Neuron (in vitro differentiated cells): Measurements from ENCODE around the gene CAPNS2.
"Not testable (repeated sequence)": the region's sequence is repeated elsewhere in the genome, so short reads cannot be mapped to it uniquely, and the experiment has no call there.

Experiments used
- H2AFZ ChIP-seq: one replicate; pipeline ENCODE4 v1.6.1; 2013; ENCODE audit warnings: low read depth, mild to moderate bottlenecking, inconsistent platforms, low read length, moderate library complexity
- H3K27me3 ChIP-seq: one replicate; pipeline ENCODE4 v1.6.1; 2013; ENCODE audit warnings: low read length; ENCODE audit not compliant: insufficient read depth
- H3K36me3 ChIP-seq: one replicate; pipeline ENCODE4 v1.6.1; 2013; ENCODE audit warnings: low read length; ENCODE audit not compliant: insufficient read depth
- H3K4me1 ChIP-seq: one replicate; pipeline ENCODE4 v1.6.1; 2013; ENCODE audit warnings: low read length; ENCODE audit not compliant: insufficient read depth
- H3K4me3 ChIP-seq: 2 replicates; pipeline ENCODE4 v1.5.1; 2013; ENCODE audit warnings: mild to moderate bottlenecking, low read length, moderate library complexity
- H3K9me3 ChIP-seq: one replicate; pipeline ENCODE4 v1.6.1; 2013; ENCODE audit warnings: low read length

Gene CAPNS2

DNA sequence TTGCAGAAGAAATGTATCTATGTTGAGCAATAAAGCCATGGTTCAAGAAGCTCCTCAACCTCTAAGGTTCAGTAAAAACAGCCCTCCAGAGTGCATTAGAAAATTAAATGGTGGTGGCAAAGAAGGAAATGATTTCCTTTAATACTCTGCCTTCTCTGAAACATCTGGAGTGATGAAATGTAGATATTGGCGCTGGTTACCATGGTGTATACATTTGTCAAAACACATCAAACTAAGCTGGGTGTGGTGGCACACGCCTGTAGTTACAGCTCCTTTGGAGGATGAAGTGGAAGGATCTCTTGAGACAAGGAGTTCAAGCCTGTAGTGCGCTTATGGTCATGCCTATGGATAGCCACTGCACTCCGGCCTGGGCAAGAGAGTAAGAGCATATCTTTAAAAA lies 6.0 kb downstream of the CAPNS2 start:
- H3K27me3 ChIP-seq: no peaks in the 10 kb centered on the region
- peaks cover 1% of the 10 kb centered on the region for H3K4me1 ChIP-seq
- H3K9me3 ChIP-seq: no peaks in the 10 kb centered on the region

DNA sequence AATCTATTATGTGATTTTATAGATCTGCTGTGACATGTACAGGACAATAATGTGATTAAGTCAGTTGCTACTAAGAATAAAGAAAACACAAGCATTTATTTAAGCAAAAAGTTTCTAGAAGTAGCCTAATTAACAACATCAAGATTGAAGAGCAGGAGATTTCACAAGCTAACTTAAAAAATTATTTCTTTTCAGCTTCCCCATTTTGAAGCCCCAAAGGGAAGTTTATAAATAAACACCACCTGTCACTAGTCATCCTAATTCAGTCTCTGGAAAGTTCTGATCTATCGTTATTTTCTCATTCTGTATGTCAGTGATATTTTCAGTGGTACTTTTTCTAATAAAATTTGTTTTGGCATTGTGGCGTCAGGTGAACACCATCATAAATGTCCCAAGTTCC lies 8.3 kb downstream of the CAPNS2 start:
- Histone ChIP-seq H3K36me3 (no peaks in the 10 kb centered on the region), H3K4me3 (no peak overlapping the region), H3K27me3 (no peaks in the 10 kb centered on the region), H3K9me3 (no peaks in the 10 kb centered on the region), H2AFZ (no peak overlapping the region), H3K4me1 (no peaks in the 10 kb centered on the region)

More for the DNA sequence above, 6.0 kb downstream of the CAPNS2 start:
- H3K36me3 ChIP-seq: no peaks in the 10 kb centered on the region
- H3K4me3 ChIP-seq: no peak overlapping the region
- H2AFZ ChIP-seq: no peak overlapping the region

DNA sequence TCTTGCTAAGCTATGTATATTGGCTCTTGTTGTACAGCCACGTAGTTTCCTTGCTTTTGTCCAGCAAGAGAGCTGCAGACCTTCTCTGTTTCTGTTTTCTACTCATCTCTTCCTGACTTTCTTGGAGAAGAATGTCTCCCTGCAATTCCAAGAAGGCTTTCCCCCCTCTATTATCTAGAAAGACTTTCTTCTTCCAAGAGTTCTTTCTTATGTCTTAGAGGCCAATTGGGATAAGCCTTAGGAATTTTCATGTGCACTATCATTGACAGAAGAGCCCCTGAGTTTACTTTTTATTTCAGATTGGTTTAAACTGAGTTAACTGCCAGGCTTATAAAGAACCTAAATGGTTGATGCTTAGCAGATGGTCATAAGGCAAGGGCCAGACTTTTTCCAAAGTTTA lies 9.0 kb downstream of the CAPNS2 start:
- no peak overlapping the region for H3K4me3 ChIP-seq
- H3K27me3 ChIP-seq: no peaks in the 10 kb centered on the region
- no peak overlapping the region for H2AFZ ChIP-seq
- no peaks in the 10 kb centered on the region for H3K9me3 ChIP-seq
- no peaks in the 10 kb centered on the region for H3K4me1 ChIP-seq
- no peaks in the 10 kb centered on the region for H3K36me3 ChIP-seq

DNA sequence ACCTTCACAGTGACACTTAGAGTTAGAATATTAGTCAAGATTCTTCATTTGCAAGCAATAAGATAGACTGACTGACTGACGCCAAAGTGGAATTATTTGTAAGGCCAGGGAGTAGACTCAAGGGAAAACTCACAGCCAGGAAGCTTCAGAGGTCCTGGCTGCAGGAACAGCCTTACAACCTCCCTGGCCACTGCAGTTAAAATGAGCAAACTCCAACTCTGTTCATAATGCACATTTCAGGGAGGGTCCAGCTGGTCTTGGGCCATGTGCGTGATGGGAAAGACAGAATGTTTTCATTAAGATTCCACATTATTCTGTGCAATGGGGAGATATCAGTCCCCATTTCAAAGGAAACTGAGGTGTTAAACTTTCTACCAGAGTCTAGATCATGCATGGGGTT lies 9.9 kb downstream of the CAPNS2 start:
- Histone ChIP-seq H2AFZ (no peak overlapping the region), H3K36me3 (no peaks in the 10 kb centered on the region), H3K27me3 (no peaks in the 10 kb centered on the region), H3K4me1 (no peaks in the 10 kb centered on the region), H3K4me3 (no peak overlapping the region), H3K9me3 (no peaks in the 10 kb centered on the region)

DNA sequence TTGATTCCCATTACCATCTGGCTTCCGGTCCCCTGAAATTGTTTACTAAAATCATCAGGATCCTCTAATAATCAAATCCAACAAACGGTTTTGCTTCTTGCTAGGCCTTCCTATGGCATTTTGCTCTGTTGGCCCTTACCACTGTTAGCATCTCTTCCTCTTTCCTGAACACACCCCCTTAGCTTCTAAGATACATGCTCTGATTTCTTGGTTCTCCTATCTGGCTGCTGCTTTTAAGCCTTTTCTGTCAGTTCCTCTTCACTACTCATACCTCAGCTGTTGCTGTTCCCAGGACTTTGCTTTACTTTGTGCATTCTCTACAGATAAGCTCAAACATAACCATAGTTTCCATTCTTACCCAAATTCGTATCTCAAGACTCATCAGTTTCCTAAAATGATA lies 11.4 kb downstream of the CAPNS2 start:
- no peaks in the 10 kb centered on the region for H3K4me1 ChIP-seq
- no peaks in the 10 kb centered on the region for H3K27me3 ChIP-seq
- H3K36me3 ChIP-seq: no peaks in the 10 kb centered on the region
- no peak overlapping the region for H3K4me3 ChIP-seq
- H2AFZ ChIP-seq: no peak overlapping the region
- no peaks in the 10 kb centered on the region for H3K9me3 ChIP-seq

DNA sequence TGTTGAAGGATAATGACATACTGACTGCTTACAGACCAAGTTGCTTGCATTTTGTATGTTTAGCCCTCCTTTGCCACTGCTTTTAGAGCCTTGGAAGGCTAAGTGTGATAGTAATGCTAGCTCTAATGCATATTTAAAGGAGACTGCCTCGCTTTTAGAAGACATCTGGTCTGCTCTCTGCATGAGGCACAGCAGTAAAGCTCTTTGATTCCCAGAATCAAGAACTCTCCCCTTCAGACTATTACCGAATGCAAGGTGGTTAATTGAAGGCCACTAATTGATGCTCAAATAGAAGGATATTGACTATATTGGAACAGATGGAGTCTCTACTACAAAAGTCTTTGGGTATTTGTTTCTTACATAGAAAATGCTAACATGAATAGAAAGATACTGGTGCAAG lies 19.1 kb downstream of the CAPNS2 start:
- H3K4me1 ChIP-seq: no peaks in the 10 kb centered on the region
- H3K4me3 ChIP-seq: no peak overlapping the region
- no peaks in the 10 kb centered on the region for H3K36me3 ChIP-seq
- H3K27me3 ChIP-seq: no peaks in the 10 kb centered on the region
- no peak overlapping the region for H2AFZ ChIP-seq
- H3K9me3 ChIP-seq: no peaks in the 10 kb centered on the region

DNA sequence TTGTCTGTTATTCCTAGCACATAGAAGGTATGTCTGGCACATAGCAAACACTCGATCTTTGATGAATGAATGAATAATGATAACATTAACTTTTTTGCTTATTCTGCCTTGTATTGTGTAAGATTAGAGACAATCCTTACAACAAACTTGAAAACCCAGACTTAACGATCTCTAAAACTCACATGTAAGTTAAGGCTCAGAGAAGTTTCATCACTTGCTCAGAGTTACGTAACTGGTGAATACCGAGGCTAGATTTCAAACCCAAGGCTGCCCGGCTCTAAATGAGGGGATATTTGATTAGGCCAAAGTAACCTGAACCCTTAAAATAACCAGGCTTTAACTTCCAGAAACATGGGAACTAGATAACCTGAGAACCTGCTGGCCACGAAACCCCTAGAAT lies 22.3 kb downstream of the CAPNS2 start:
- no peaks in the 10 kb centered on the region for H3K9me3 ChIP-seq
- no peak overlapping the region for H2AFZ ChIP-seq
- H3K36me3 ChIP-seq: no peaks in the 10 kb centered on the region
- H3K4me3 ChIP-seq: no peak overlapping the region
- no peaks in the 10 kb centered on the region for H3K4me1 ChIP-seq
- H3K27me3 ChIP-seq: no peaks in the 10 kb centered on the region

DNA sequence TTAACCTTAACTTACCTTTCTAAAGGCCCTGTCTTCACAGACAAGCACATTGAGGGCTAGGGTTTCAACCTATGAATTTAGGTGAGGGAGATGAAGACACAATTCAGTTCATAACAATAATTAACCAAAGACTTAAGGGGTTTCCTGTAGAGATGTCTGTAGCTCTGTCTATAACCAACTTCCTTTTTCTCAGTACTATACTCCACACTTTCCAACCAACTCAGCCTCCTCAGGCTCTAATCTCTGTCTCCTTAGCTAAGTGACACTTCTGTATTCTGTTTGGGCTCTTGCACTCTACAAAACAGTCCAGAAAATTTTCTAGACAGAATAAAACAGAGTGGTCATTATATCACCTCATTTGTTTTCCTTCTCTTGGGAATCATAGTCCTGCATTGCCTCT lies 25.8 kb downstream of the CAPNS2 start:
- Histone ChIP-seq H3K9me3 (no peaks in the 10 kb centered on the region), H3K36me3 (no peaks in the 10 kb centered on the region), H3K4me3 (no peak overlapping the region), H2AFZ (no peak overlapping the region), H3K27me3 (no peaks in the 10 kb centered on the region), H3K4me1 (no peaks in the 10 kb centered on the region)

DNA sequence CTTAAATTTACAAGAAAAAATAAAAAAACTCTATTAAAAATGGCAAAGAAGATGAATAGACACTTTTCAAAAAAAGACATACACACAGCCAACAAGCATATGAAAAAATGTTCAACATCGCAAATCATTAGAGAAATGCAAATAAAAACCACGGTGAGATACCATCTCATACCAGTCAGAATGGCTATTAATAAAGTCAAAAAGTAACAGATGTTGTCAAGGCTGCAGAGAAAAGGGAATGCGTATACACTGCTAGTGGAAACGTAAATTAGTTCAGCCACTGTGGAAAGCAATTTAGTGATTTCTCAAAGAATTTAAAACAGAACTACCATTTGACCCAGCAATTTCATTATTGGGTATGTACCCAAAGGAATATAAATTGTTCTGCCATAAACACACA lies 31.4 kb downstream of the CAPNS2 start:
- Histone ChIP-seq H3K4me1 (no peaks in the 10 kb centered on the region), H3K4me3 (no peak overlapping the region), H3K9me3 (no peaks in the 10 kb centered on the region), H2AFZ (no peak overlapping the region), H3K27me3 (no peaks in the 10 kb centered on the region), H3K36me3 (no peaks in the 10 kb centered on the region)

DNA sequence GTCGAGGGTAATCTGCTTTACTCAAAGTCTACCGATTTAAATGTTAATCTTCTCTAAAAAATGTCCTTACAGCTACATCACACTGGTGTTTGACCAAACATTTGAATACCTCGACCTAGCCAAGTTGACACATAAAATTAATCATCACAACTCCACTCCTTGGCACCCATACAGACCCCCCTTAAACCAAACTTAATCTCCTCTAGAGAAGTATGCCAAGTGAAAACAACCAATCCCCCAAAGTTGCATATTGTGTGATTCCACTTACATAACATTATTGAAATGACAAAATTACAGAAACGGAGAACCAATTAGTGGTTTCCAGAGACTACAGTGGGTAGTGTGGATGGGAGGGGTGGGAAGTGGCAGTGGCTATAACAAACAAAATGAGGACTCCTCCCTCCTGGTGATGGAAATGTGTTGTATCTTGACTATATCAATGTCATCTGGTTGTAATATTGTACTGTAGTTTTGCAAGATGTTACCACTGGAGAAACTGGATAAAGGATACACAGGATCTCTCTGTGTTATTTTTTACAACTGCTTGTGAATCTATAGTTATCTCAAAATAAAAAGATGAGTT lies 39.4 kb downstream of the CAPNS2 start:
- H2AFZ ChIP-seq: no peak overlapping the region

DNA sequence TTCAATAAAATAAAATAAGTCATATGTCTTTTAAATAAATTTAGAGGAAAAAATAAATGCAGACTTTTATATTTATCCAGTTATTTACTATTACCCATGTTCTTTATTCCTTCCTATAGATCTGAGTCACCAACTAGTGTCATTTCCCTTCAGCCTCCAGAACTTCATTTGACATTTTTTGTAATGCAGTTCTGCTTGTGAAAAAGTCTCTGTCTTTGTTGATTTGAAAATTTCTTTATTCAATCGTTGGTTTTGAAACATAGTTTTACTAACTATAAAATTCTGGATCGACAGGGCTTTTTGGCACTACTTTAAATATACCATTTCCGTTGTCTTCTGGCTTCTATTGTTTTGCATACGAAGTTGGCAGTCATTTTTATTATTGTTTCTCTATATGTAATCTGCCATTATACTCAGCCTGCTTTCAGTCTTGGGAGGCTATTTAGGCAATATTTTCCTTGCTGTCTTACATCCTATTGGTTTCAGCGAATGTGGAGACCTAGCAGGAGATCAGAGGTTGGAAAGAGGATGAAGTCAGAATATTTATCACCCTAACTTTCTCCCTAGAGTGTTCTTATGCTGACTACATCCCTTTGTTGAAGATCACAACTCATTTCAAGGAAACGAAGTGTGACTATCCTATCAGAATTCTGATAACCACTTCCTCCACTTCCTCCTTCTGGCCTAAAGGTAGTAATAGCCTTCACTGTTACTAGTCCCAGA lies 47.3 kb downstream of the CAPNS2 start:
- H2AFZ ChIP-seq: no peak overlapping the region
- no peaks in the 10 kb centered on the region for H3K4me1 ChIP-seq
- H3K9me3 ChIP-seq: peaks cover 3% of the 10 kb centered on the region
- H3K4me3 ChIP-seq: no peak overlapping the region
- H3K36me3 ChIP-seq: no peaks in the 10 kb centered on the region
- no peaks in the 10 kb centered on the region for H3K27me3 ChIP-seq

More for the DNA sequence above, 39.4 kb downstream of the CAPNS2 start:
- Histone ChIP-seq H3K36me3 (no peaks in the 10 kb centered on the region), H3K4me1 (no peaks in the 10 kb centered on the region), H3K27me3 (no peaks in the 10 kb centered on the region), H3K4me3 (no peak overlapping the region), H3K9me3 (peaks cover 3% of the 10 kb centered on the region)

DNA sequence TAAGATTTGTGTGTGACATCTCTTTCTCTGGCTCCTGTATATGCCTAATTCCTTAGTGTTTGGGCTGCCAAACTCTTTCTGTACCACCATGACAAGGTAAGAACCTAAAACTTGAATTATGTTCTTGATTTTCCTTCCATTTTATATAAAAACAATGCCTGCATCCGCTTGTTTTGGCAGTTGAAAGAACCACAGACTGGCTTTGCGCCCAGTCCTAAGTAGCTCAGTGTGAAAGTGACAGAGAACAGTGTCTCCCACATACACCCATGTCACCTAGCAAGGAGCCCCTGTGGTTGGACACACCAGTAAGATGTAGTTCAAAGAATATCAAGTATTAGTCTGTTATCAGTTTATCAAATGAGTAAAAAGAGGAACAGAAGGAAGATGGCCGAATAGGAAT lies 48.6 kb downstream of the CAPNS2 start:
- Histone ChIP-seq H3K36me3 (no peaks in the 10 kb centered on the region), H3K4me1 (no peaks in the 10 kb centered on the region), H3K9me3 (no peaks in the 10 kb centered on the region), H3K27me3 (no peaks in the 10 kb centered on the region), H2AFZ (no peak overlapping the region), H3K4me3 (no peak overlapping the region)

DNA sequence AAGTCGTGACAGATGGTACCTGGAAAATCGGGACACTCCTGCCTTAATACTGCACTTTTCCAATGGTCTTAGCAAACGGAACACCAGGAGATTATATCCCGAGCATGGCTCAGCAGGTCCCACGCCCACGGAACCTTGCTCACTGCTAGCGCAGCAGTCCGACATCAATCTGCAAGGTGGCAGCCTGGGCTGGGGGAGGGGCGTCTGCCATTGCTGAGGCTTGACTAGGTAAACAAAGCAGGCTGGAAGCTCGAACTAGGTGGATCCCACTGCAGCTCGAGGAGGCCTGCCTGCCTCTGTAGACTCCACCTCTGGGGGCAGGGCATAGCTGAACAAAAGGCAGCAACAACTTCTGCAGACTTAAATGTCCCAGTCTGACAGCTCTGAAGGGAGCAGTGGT lies 49.2 kb downstream of the CAPNS2 start:
- H3K9me3 ChIP-seq, H3K4me3 ChIP-seq, H3K27me3 ChIP-seq, H3K36me3 ChIP-seq, H2AFZ ChIP-seq, H3K4me1 ChIP-seq: not testable (repeated sequence)
